ENCODE measurements around the gene COL27A1. TPM values are rescaled to one million over a fixed set of nuclear protein-coding genes. Genes with fewer than 3 reads are reported as not detected.

Gene COL27A1
- total RNA-seq, 1 experiment from 2014 or later = not detected

- Histone ChIP-seq H3K4me2 (ENCODE audit: low read depth, low read length, poor library complexity, severe bottlenecking) (no peak overlapping the region), H3K9me2 (replicated peaks; ENCODE audit: insufficient read depth, low read length) (no peaks in the 10 kb centered on the region), H3K79me2 (ENCODE audit: low read length) (no peaks in the 10 kb centered on the region), H3K9me3 (ENCODE audit: low read length) (no peaks in the 10 kb centered on the region), H3K27me3 (ENCODE audit: low read length) (no peaks in the 10 kb centered on the region), H3K4me1 (ENCODE audit: low read length) (no peaks in the 10 kb centered on the region), H3K27ac (ENCODE audit: low read length) (no peak overlapping the region), H2AFZ (ENCODE audit: low read length) (no peak overlapping the region), H3K9ac (ENCODE audit: low read length) (no peak overlapping the region), H3K4me3 (ENCODE audit: low read length) (no peak overlapping the region), H3K36me3 (ENCODE audit: insufficient read depth, low read length) (no peaks in the 10 kb centered on the region), H4K20me1 (ENCODE audit: insufficient read depth, low read depth, low read length) (no peaks in the 10 kb centered on the region)
- DNase-seq = no peak
These were observed 58.2 kb downstream of the COL27A1 start for GRCh38 chr9:114213566-114213965.

DNA sequence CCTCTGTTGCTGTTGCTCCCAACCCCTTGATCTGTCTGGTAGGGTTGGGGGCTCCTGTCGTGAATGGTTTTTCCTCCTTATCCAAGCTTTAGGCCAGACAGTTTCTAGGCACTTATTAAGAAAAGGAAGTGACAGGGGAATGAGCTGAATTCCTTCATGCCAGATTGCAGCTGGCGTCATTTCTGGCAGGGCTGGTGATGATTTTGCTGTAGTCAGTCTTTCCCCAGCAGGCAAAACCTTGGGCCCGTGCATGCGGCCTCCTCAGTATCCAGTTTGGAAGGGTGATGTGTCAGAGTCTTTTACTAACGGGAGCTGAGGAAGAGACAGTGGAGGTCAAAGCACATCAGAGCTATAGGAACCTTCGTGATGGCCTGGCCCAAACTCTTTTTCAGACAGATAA, 58.8 kb downstream of the COL27A1 start:
- H3K27me3 ChIP-seq (ENCODE audit: low read length) = no peaks in the 10 kb centered on the region

DNA sequence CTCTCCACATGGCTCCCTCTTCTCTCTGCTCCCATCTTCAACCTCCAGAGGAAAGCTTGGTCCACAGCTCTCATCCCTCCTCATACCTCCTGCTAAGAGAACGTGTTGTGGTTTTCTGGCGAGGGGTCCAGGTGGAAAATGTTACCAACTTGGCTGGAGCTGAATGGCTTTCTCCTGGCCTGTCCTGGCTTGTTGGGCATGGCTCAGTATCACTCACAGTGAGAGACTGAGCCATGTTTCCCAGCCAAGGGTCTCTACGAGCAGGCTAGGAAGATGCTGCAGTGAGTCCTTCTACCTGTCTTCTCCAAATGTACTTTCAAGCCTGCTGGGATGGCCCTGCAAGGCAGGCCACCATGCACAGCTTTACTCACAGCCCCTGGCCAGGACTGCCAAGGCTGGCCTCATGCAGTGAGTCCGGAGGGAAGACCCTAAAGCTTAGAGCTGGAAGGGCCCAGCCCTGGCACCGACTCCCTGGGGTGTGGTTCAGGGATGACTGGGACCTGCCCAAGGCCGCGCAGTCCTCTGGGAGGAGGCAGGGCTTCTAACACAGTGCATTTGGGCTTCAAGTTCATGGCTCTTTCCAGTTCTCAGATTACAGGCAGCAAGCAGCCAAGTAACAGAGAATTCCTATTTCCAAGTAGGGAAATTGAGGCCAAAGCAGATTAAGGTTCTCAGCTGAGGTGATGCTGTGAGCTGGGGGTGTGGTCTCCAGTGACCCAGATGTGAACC, 59.5 kb downstream of the COL27A1 start:
- Histone ChIP-seq H4K20me1 (ENCODE audit: insufficient read depth, low read depth, low read length) (no peaks in the 10 kb centered on the region), H3K36me3 (ENCODE audit: insufficient read depth, low read length) (no peaks in the 10 kb centered on the region), H2AFZ (ENCODE audit: low read length) (no peak overlapping the region), H3K27ac (ENCODE audit: low read length) (no peak overlapping the region), H3K4me2 (ENCODE audit: low read depth, low read length, poor library complexity, severe bottlenecking) (no peak overlapping the region), H3K9me3 (ENCODE audit: low read length) (no peaks in the 10 kb centered on the region), H3K27me3 (ENCODE audit: low read length) (no peaks in the 10 kb centered on the region), H3K9me2 (replicated peaks; ENCODE audit: insufficient read depth, low read length) (no peaks in the 10 kb centered on the region), H3K4me1 (ENCODE audit: low read length) (no peaks in the 10 kb centered on the region), H3K79me2 (ENCODE audit: low read length) (no peaks in the 10 kb centered on the region), H3K4me3 (ENCODE audit: low read length) (no peak overlapping the region), H3K9ac (ENCODE audit: low read length) (no peak overlapping the region)
- no peak for DNase-seq

More for the DNA sequence above, 58.8 kb downstream of the COL27A1 start:
- no peak overlapping the region for H3K27ac ChIP-seq (ENCODE audit: low read length)
- no peaks in the 10 kb centered on the region for H3K79me2 ChIP-seq (ENCODE audit: low read length)
- H3K36me3 ChIP-seq (ENCODE audit: insufficient read depth, low read length) = no peaks in the 10 kb centered on the region
- H2AFZ ChIP-seq (ENCODE audit: low read length) = no peak overlapping the region
- H3K9me3 ChIP-seq (ENCODE audit: low read length) = no peaks in the 10 kb centered on the region
- no peaks in the 10 kb centered on the region for H4K20me1 ChIP-seq (ENCODE audit: insufficient read depth, low read depth, low read length)
- H3K9ac ChIP-seq (ENCODE audit: low read length) = no peak overlapping the region
- H3K4me3 ChIP-seq (ENCODE audit: low read length) = no peak overlapping the region
- no peak overlapping the region for H3K4me2 ChIP-seq (ENCODE audit: low read depth, low read length, poor library complexity, severe bottlenecking)
- no peaks in the 10 kb centered on the region for H3K9me2 ChIP-seq (replicated peaks; ENCODE audit: insufficient read depth, low read length)
- H3K4me1 ChIP-seq (ENCODE audit: low read length) = no peaks in the 10 kb centered on the region
- no peak for DNase-seq

GRCh38 chr9:114216081-114216480, 60.7 kb downstream of the COL27A1 start:
- Histone ChIP-seq H3K27me3 (ENCODE audit: low read length) (no peaks in the 10 kb centered on the region), H3K36me3 (ENCODE audit: insufficient read depth, low read length) (no peaks in the 10 kb centered on the region), H3K9me2 (replicated peaks; ENCODE audit: insufficient read depth, low read length) (no peaks in the 10 kb centered on the region), H3K4me3 (ENCODE audit: low read length) (no peak overlapping the region), H3K27ac (ENCODE audit: low read length) (no peak overlapping the region), H3K9me3 (ENCODE audit: low read length) (no peaks in the 10 kb centered on the region), H3K9ac (ENCODE audit: low read length) (no peak overlapping the region), H3K79me2 (ENCODE audit: low read length) (no peaks in the 10 kb centered on the region), H4K20me1 (ENCODE audit: insufficient read depth, low read depth, low read length) (no peaks in the 10 kb centered on the region), H3K4me2 (ENCODE audit: low read depth, low read length, poor library complexity, severe bottlenecking) (no peak overlapping the region), H2AFZ (ENCODE audit: low read length) (no peak overlapping the region), H3K4me1 (ENCODE audit: low read length) (no peaks in the 10 kb centered on the region)
- no peak for DNase-seq

DNA sequence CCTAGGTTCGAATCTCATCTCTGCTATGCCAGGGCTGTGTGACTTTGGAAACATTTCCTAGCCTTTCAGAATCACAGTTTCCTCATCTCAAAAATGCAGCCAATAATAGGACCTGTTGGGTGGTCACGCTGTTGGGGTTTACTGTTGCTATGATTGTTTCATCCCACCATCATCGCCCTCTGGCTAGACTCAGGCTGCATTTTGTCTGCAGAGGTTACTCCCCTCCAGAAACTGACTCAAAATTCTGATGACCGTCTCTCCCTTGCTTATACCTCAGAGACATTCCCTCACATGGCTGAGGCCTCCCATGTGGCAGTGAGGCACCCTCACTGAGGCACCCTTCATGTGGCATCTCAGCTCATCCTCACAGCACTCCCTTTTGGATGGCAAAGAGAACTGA, 61.6 kb downstream of the COL27A1 start:
- no peaks in the 10 kb centered on the region for H3K27me3 ChIP-seq (ENCODE audit: low read length)
- no peak overlapping the region for H3K4me3 ChIP-seq (ENCODE audit: low read length)
- no peaks in the 10 kb centered on the region for H3K4me1 ChIP-seq (ENCODE audit: low read length)
- no peak overlapping the region for H3K9ac ChIP-seq (ENCODE audit: low read length)
- no peaks in the 10 kb centered on the region for H3K9me3 ChIP-seq (ENCODE audit: low read length)
- H3K9me2 ChIP-seq (replicated peaks; ENCODE audit: insufficient read depth, low read length) = no peaks in the 10 kb centered on the region
- H3K4me2 ChIP-seq (ENCODE audit: low read depth, low read length, poor library complexity, severe bottlenecking) = no peak overlapping the region
- H2AFZ ChIP-seq (ENCODE audit: low read length) = no peak overlapping the region
- no peak overlapping the region for H3K27ac ChIP-seq (ENCODE audit: low read length)
- DNase-seq = no peak
- no peaks in the 10 kb centered on the region for H3K36me3 ChIP-seq (ENCODE audit: insufficient read depth, low read length)
- H3K79me2 ChIP-seq (ENCODE audit: low read length) = no peaks in the 10 kb centered on the region
- H4K20me1 ChIP-seq (ENCODE audit: insufficient read depth, low read depth, low read length) = no peaks in the 10 kb centered on the region

DNA sequence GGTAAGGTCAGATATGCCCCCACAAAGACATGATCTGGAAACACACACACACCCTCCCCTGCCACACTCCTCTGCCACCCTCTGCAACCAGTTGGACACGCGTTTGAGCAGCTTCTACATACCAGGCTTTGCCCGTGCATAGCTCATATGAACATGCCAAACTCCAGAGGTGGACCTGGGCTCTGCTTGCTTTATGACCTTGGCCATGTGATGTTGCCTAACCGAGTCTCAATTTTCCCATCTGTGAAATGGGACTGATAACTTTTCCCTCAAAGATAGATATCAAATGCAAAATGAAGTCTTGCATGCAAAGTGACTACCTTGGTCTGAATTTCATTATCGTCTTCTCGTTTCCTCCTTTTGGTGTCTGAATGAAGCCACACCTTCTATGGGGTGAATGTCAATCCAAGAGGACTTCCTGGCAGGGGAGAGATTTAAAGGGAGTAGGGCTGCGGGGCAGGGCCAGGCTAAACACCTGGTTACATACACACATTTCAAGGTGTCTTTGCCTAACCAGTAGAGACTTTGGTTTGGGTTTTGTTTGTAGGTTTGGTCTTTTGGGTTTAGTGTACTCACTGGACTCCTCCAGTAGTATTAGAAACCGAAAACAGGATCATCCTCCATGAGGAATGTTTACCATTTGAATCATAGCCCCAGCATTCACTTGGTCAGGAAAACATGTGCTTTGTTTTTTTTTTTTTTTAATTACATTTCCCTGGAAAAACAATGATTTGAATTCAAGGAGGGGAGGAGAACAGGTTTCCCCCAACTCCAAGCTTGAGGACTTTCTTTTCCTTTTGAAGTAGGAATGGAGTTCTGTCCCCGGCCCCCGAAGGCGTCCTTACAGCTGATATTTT, 63.2 kb downstream of the COL27A1 start:
- Histone ChIP-seq H3K4me2 (ENCODE audit: low read depth, low read length, poor library complexity, severe bottlenecking) (no peak overlapping the region), H3K36me3 (ENCODE audit: insufficient read depth, low read length) (no peaks in the 10 kb centered on the region), H3K79me2 (ENCODE audit: low read length) (no peaks in the 10 kb centered on the region), H2AFZ (ENCODE audit: low read length) (no peak overlapping the region), H3K27ac (ENCODE audit: low read length) (no peak overlapping the region), H3K4me3 (ENCODE audit: low read length) (no peak overlapping the region), H4K20me1 (ENCODE audit: insufficient read depth, low read depth, low read length) (no peaks in the 10 kb centered on the region), H3K9me2 (replicated peaks; ENCODE audit: insufficient read depth, low read length) (no peaks in the 10 kb centered on the region), H3K9me3 (ENCODE audit: low read length) (no peaks in the 10 kb centered on the region), H3K9ac (ENCODE audit: low read length) (no peak overlapping the region), H3K4me1 (ENCODE audit: low read length) (no peaks in the 10 kb centered on the region), H3K27me3 (ENCODE audit: low read length) (no peaks in the 10 kb centered on the region)
- DNase-seq = no peak

DNA sequence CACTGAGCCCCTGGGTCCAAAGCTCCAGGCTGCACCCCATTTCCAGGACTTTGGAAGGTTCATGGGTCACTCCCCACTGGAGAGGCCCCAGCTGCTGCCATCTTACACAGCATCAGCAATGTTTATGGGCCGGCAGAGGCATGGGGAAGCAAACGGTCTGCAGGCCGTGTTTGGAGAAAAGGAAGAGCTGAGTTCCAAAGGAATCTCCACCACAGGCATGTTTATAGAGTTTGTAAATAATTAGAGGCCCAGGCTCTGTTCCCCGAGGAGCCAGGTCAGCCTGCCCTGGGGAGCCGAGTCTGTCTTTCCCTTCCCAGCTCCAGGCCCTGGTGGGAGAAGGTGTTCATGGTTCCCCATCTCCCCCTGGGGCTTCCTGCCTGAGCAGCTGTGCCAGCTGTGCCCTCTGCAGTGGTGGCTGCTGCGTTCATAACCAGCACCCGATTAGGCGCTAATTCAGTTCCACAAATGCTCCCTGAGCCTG, 64.8 kb downstream of the COL27A1 start:
- Histone ChIP-seq H4K20me1 (ENCODE audit: insufficient read depth, low read depth, low read length) (no peaks in the 10 kb centered on the region), H3K4me1 (ENCODE audit: low read length) (no peaks in the 10 kb centered on the region), H3K4me2 (ENCODE audit: low read depth, low read length, poor library complexity, severe bottlenecking) (no peak overlapping the region), H3K9me3 (ENCODE audit: low read length) (no peaks in the 10 kb centered on the region), H3K4me3 (ENCODE audit: low read length) (no peak overlapping the region), H3K27me3 (ENCODE audit: low read length) (no peaks in the 10 kb centered on the region), H2AFZ (ENCODE audit: low read length) (no peak overlapping the region), H3K9me2 (replicated peaks; ENCODE audit: insufficient read depth, low read length) (no peaks in the 10 kb centered on the region), H3K36me3 (ENCODE audit: insufficient read depth, low read length) (no peaks in the 10 kb centered on the region), H3K9ac (ENCODE audit: low read length) (no peak overlapping the region), H3K27ac (ENCODE audit: low read length) (no peak overlapping the region), H3K79me2 (ENCODE audit: low read length) (no peaks in the 10 kb centered on the region)
- no peak for DNase-seq

- Histone ChIP-seq H4K20me1 (ENCODE audit: insufficient read depth, low read depth, low read length) (no peaks in the 10 kb centered on the region), H3K36me3 (ENCODE audit: insufficient read depth, low read length) (no peaks in the 10 kb centered on the region), H3K27ac (ENCODE audit: low read length) (no peak overlapping the region), H3K79me2 (ENCODE audit: low read length) (no peaks in the 10 kb centered on the region), H3K4me2 (ENCODE audit: low read depth, low read length, poor library complexity, severe bottlenecking) (no peak overlapping the region), H3K27me3 (ENCODE audit: low read length) (no peaks in the 10 kb centered on the region), H3K4me3 (ENCODE audit: low read length) (no peak overlapping the region), H3K9me3 (ENCODE audit: low read length) (no peaks in the 10 kb centered on the region), H3K9me2 (replicated peaks; ENCODE audit: insufficient read depth, low read length) (no peaks in the 10 kb centered on the region), H2AFZ (ENCODE audit: low read length) (no peak overlapping the region), H3K4me1 (ENCODE audit: low read length) (no peaks in the 10 kb centered on the region), H3K9ac (ENCODE audit: low read length) (no peak overlapping the region)
- no peak for DNase-seq
These were observed 66.5 kb downstream of the COL27A1 start for GRCh38 chr9:114221706-114222465.

All from Karpas-422 (cell line).